ENCODE results near the gene COL18A1. TPM values are rescaled to one million over a fixed set of nuclear protein-coding genes. Genes with fewer than 3 reads are reported as not detected.

Gene COL18A1
- polyA plus RNA-seq, 1 of the 3 experiments (the other 2 are of a cell fraction), result 118 TPM

- H4K20me1 ChIP-seq (ENCODE audit: insufficient read depth), result peaks cover 13% of the 10 kb centered on the region
- peaks cover 17 to 39% of the 10 kb centered on the region in 2 experiments for H3K36me3 ChIP-seq (replicated peaks in 1 of 2; ENCODE audit: control insufficient read depth in 1 of 2, insufficient read depth in 2 of 2, low read length in 1 of 2)
- H3K27ac ChIP-seq (ENCODE audit: low read depth in 2 of 2, low read length in 1 of 2), result no peak overlapping the region; a peak in 2 of 4 replicates
- no peak for TF ChIP-seq RAD21 (IDR thresholded peaks at IDR 0.05; ENCODE audit: low read length)
- TF ChIP-seq MAX (IDR thresholded peaks at IDR 0.05; ENCODE audit: low read depth), result no peak
- no peak for TF ChIP-seq NFIC (IDR thresholded peaks at IDR 0.05; ENCODE audit: borderline replicate concordance)
- TF ChIP-seq USF1 (IDR thresholded peaks at IDR 0.05; ENCODE audit: borderline replicate concordance, low read depth), result no peak
- TF ChIP-seq GABPA (IDR thresholded peaks at IDR 0.05; ENCODE audit: low read depth), result no peak
- no peak for TF ChIP-seq POLR2AphosphoS5 (IDR thresholded peaks at IDR 0.05; ENCODE audit: low read depth, low read length)
- no peak for TF ChIP-seq JUND (IDR thresholded peaks at IDR 0.05)
- TF ChIP-seq YY1 (IDR thresholded peaks at IDR 0.05; ENCODE audit: low read depth), result no peak
- no peak for TF ChIP-seq REST (IDR thresholded peaks at IDR 0.05; ENCODE audit: low read depth, low read length)
- no peak for TF ChIP-seq CTCF (IDR thresholded peaks at IDR 0.05)
- no peak for TF ChIP-seq RCOR1 (IDR thresholded peaks at IDR 0.05; ENCODE audit: low read length)
- no peak for TF ChIP-seq TCF12 (IDR thresholded peaks at IDR 0.05)
- no peak for TF ChIP-seq TAF1 (IDR thresholded peaks at IDR 0.05; ENCODE audit: borderline replicate concordance, low read depth, low read length)
- 91% methylated on average over 24 of the region's 44 CpGs for WGBS (ENCODE audit: low lambda C conversion rate)
- no peak overlapping the region for H3K4me2 ChIP-seq
- ChIA-PET POLR2A (no interaction called here), CTCF (interaction anchor here (0.6 to 2.6 kb wide), 14 partner anchors 8 to 342 kb away, joined by 3 to 21 read pairs (median 6); no protein-coding TSS in a partner anchor)
- no peaks in the 10 kb centered on the region for H3K9me2 ChIP-seq
- peaks cover 0 to 7% of the 10 kb centered on the region in 2 experiments; a peak in 1 of 4 replicates for H3K4me1 ChIP-seq (ENCODE audit: control insufficient read depth in 1 of 2, insufficient read depth in 2 of 2, low read depth in 1 of 2, low read length in 1 of 2)
- no peak overlapping the region for H3K4me3 ChIP-seq (ENCODE audit: low read depth in 2 of 2, low read length in 1 of 2)
- peaks cover 11% of the 10 kb centered on the region for H3F3A ChIP-seq (replicated peaks; ENCODE audit: insufficient read depth)
- H3K9ac ChIP-seq, result no peak overlapping the region
- H2AFZ ChIP-seq (ENCODE audit: low read depth), result no peak overlapping the region
- peaks cover 9% of the 10 kb centered on the region for H3K79me2 ChIP-seq (ENCODE audit: insufficient read depth)
- H3K27me3 ChIP-seq (ENCODE audit: insufficient read depth), result no peaks in the 10 kb centered on the region
- H3K9me3 ChIP-seq, result no peaks in the 10 kb centered on the region
- DNase-seq, result no peak
Observed at GRCh38 chr21:45477176-45478114, 72.5 kb downstream of the COL18A1 start.
